Activated CD8-positive, alpha-beta memory T cell treated with anti-CD3 and anti-CD28 coated beads, Interleukin-2, amount 50 U/mL, for 48 hours (primary cell): ENCODE data around the gene HAP1.

Experiments used
- DNase-seq: peaks from one replicate; pipeline ENCODE4 v3.0.0-alpha.2; 2020

HAP1 gene

DNA sequence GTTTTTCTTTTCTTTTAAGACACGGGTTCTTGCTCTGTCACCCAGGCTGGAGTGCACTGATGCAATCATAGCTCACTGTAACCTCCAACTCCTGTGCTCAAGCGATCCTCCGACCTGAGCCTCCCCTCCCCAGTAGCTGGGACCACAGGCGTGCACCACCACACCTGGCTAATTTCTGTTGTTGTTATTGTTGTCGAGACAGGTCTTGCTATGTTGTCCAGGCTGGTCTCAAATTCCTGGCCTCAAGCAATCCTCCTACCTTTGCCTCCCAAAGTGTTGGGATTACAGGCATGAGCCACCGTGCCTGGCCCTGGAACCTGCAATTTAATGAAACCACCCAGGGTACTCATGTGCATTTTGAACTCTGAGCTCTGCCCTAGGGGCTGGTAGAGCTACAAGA is 27.9 kb upstream of the HAP1 start:
- no peak for DNase-seq

DNA sequence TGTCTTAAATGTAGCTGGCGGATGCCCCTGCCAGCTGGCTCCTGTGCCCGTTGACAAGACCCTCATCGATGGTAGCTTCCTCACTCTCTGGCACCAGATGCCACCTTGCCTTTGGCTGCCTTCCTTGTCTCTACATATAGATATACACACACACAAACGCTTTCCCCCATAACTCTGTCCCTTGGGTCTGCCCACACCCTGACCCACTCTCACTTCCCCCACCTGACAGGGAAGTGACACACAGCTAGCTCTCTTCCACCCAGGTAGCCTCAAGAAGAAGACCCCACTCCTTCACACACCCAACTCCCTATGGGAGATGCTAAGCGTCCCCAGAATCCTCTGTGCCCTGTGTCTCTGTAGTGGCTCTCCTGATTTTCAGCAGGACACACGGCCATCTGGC is 26.4 kb upstream of the HAP1 start:
- no peak for DNase-seq

DNA sequence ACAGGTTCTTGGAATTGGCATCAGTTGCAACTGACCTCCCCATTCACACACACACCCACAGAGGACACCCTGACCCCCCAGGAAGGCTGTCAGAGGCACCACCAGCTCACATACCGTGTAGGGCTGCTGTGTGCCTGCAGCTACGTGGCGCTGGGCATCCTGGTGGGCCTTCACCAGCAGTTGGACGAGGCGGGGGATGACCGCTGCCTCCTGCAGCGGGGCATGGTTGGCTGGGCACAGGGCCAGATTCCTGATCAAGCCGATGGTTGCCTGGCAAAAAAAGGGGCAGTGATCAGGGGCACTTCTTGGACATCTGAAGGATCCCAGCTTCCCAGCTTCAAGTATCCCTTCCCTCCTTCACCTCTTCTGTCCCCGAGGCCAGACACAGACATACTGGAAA is 24.2 kb upstream of the HAP1 start:
- no peak for DNase-seq

DNA sequence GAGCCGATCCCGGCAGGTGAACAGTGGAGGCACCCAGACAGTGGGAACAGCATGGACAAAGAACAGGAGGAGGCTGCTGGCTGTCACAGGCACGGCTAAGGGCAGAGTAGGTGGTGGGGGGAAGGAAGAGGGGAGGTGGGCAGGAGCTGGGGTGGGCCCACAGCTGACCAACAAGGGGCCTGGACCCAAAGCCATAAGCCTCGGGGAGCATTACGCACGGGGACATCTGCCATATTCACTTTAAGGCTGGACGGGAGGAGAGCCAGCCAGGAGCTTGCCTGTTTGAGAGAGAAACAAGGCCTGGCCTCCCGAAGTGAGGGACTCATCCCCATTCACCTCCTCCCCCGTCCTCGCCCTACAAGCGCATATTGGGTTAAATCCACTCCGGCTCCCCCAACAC is 19.6 kb upstream of the HAP1 start:
- DNase-seq = no peak

DNA sequence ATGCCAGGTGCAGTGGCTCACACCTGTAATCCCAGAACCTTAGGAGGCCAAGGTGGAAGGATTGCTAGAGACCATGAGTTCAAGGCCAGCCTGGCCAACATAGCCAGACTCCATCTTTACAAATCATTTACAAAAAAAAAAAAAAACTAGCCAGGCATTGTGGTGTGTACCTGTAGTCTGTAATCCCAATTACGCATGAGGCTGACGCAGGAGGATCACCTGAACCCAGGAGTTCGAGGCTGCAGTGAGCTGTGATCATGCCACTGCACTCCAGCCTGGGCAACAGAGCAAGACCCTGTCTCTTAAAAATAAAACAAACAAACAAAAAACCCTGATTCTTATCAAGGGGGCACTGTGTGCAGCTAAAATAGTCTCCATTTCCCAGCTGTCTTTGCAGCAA is 16.8 kb upstream of the HAP1 start:
- no peak for DNase-seq

DNA sequence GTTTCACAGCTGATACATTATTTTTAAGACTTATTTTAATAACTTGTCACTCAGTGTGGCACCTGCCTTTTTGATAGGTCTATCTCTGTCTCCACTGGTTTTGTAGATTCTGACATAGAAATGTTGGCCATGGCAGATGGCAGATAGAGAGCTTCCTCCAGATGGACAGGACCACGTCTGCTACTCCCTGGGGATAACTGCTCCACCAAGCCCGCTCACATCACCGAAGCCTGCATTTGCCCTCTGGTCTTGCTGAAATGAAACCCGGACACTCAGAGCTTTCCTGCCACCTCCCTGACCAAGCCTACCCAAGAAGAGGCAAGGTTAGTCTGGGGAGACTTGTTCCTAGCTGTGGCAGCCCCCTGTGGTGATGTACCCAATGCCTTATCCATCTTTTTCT is 16.4 kb upstream of the HAP1 start:
- DNase-seq = no peak

DNA sequence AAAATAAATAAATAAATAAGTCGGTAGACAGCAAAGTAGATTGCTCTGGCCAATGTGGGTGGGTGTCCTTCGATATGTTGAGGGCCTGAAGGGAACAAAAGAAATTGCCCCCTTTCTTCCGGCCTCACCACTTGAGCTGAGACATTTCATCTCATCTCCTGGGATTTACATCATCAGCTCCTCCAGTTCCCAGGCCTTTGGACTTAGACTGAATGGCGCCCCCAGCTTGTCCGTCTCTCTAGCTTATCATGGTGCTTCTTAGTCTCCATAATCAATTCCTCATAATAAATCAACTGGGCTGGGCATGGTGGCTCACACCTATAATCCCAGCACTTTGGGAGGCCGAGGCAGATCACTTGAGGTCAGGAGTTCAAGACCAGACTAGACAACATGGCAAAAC is 13.8 kb upstream of the HAP1 start:
- no peak for DNase-seq

DNA sequence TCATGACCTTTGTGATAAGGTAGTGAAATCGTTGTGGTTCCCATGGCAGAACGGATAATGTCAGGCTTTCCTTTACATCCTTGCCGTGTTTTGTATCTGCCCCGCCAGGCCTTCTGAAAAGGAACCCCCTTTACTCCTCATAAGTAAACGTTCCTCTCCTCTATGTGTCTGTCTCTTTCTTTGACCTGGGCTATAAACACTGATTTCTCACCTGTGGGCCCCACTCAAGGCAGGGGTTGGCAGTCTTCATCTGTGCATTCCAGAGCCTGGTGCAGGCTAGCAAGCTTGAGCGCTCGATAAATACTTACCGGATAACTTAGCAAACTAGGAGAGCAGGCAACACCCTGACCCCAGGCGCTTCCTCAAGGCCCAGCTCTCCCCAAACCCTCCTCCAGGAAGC is 7.3 kb upstream of the HAP1 start:
- no peak for DNase-seq

DNA sequence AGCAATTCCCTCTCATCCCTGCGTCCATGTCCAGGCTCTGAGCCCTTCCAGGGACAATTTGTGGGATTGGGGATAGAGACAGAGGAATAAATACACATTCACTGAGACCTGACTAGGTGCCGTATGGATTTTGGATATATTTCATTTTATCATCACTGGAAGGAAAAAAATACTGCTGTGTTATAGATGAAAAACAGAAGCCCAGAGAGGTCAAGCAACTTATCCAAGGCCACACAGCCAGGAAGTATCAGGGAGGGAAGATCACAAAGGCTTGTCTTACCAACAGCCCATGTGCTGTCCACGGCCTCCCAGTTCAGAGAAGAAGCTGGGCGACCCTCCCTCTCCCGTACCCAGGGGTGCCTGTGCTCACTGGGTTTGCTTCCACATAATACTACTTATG is 6.1 kb upstream of the HAP1 start:
- DNase-seq = no peak

DNA sequence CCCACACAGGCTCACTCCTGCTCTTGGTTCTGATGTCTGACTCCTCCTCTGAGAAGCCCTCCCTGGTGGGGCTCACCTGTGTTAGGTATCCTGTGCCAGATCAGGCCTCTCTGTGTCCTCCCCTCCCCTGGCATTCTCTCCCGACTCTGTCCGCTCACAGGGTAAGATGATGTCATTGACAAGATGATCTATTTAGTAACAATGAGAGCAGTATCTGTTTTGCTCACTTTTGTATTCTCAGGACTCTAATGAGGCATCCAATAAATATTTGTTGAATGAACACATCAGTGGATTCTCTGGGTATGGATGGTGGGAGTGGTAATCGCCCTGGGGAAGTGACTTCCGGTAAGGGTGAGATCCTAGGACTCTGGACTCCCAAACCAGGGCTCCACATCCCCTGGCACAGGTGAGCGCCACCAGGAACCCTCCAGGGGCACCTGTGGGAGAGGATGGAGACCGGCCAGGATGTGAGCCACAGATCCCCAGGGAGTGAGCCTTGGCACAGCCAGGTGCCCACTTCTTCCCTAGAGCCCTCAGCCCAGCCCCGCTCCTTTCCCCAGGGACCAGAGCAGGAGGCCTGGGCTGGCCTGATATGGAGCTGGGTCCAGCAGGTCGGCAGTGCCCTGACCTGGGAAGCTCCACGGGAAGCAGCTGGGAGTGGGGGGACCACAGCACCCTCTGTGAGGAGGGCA is 5.4 kb upstream of the HAP1 start:
- DNase-seq = no peak

DNA sequence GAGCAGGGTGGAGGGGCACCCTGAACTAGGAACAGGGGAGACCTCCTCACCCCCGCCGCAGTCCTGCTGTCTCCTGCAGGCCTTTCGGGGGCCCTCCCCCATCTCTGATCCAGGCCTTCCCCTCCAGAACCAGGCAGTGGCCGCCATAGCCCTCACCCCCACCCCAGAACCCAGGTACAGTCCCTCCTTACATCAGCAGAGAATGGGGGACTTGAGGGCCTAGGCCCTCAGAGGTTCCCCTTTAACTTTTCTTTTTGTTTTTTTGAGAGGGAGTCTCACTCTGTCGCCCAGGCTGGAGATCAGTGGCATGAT is 4.3 kb upstream of the HAP1 start:
- DNase-seq = no peak

DNA sequence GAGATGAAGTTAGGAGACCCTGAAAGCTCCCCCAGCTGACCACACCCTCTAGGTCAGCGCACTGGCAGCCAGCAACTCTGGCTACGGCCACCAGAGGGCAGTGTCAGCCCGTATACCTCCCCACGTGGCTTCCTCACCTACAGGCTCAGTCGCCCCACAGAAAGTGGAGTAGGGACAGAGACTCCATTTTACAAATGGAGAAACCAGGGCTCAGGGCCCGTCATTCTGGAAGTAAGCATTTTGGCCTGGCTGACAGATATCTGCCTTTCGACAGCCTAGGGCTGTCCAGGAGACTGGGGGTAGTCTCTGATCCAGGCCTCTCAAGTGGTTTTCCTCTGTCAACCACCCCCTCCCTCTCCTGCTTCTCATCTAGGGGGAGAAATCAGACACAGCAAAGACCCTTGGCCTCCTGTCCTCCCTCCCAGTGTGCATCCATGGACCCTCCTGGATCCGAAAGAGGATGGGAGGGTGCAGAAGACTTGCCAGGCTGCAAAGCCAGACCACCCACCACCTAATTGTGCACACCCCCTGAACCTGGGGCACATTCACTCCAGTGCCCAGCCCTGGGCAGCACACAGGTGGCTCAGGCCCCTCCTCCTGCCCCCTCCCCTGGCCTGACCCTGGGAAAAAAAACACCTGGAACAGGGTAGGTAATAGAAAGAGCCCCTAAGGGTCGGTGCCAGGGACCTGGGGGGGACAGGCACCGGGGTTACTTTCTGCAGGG is 3.8 kb upstream of the HAP1 start:
- DNase-seq = peak; percentile 92

DNA sequence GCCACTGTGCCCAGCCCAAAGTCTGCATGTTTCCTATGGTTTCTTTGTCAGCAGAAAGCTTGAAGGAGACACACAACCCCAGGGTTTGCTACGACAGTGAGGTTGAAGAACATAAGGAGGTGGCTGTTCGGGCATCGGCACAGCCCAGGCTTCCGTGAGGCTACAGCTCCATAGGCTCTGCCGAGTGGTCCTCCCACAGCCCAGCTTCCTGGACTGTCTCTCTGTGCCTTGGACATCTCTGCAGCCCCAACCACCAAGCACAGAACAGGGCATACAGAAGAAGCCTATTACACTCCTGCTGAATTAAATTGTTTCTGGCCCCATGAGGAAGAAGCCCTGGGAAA is 3.2 kb upstream of the HAP1 start:
- DNase-seq = no peak

DNA sequence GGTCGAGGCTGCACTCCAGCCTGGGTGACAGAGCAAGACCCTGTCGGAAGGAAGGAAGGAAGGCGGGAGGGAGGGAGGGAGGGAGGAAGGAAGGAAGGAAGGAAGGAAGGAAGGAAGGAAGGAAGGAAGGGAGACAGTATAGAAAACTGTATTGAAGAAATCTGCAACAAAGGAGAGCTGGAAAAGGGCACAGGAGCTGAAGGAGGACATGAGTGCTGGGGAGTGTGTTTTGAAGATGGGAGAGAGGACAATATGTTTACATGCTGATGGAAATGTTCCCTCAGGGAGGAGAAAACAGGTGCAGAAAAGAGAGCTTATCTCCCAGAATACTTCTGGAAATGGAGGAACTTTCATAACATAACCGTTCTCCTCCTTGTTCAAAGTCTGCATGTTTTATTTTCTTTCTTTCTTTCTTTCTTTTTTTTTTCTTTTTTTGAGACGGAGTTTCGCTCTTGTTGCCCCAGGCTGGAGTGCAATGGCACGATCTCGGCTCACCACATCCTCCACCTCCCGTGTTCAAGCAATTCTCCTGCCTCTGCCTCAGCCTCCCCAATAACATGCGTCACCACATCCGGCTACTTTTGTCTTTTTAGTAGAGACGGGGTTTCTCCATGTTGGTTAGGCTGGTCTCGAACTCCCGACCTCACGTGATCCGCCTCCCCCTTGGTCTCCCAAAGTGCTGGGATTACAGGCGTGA is 2.7 kb upstream of the HAP1 start:
- DNase-seq = no peak

DNA sequence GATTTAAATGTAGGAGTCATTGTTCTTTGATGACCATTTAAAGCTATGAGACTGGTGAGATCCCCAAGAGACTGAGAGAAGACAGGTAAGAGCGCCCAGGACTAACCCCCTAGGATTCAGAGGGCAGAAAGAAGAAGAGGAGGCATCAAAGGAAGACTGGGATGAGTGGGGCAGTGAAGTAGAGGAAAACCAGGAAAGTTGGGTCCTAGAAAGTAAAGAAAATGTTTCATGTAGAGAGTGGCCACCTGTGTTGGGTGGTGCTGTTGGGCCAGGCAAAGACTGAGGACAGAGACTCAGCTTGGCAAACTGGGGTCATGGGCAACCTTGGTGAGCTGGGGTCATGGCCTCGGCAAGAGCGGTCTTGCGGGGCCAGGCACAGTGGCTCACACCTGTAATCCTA is 1.3 kb upstream of the HAP1 start:
- no peak for DNase-seq

DNA sequence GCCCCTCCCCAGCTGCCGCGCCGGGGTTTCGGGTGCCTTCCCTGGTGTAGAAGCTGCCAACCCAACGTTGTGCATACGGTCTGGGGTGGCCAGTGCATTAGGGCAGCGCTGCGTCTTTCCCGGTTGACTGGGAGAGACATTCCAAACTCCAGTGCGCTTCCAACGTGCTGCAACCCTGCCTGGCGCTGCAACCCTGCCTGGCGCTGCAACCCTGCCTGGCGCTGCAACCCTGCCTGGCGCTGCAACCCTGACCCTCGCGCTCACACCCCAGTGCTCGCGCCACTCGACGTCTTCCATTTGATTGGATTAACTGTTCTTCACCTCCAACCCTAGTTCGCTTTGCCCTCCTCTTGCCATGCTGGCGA is 488 bp upstream of the HAP1 start:
- DNase-seq = no peak

DNA sequence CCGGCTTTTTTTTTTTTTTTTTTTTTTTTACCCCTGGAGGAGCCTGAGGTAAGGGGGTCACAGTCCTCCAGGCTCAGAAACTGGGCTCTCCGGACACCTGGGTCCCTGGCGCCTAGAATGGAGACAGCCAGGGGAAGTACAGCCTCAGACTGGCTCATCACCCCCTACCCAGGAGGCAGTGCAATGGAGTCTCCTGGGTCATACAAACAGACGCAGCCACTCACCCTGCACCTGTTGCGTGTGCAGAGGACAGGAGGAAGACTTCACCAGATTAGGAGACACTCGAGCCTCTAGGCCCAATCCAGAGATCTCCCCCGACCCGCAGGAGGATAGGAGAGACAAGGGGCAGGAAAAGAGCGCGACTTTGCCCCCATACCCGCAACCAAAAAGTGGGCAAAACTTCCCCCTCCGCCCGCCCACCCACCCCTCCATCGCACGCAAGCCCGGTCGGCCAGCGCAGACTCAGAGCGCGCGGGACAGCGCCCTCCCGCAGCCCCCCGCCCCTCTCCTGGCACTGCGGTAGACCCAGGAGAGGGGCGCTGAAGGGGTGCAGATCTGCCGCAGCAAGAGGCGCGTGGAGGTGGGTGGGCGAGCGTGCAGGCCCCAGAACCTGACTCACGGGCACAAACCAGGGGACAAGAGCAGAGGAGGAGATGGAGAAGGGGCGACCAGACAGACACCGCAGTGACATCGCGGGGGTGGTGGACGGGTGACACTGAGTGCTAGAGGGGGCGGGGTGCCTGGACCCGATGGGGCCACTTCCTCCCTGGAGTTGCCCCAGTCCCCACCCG is 900 bp downstream of the HAP1 start:
- no peak for DNase-seq

DNA sequence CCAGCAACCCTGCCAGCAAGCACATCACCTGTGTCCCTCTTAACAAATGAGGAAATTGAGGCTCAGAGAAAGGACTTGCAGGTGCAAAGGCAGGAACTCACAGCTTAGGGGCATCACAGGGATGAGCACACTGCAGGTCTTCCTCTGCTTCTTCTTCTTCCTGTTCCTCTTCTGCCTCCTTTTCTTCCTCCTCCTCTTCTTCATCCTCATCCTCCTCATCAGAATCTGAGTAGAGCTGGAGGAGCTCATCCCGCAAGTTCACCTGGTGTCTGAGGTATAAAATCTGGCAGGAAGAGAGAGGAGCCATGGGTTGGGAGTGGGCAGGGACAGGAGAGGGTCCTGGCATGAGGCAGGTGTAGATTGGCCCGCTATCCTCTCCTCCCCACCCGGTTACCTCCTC is 2.6 kb downstream of the HAP1 start:
- DNase-seq = no peak

DNA sequence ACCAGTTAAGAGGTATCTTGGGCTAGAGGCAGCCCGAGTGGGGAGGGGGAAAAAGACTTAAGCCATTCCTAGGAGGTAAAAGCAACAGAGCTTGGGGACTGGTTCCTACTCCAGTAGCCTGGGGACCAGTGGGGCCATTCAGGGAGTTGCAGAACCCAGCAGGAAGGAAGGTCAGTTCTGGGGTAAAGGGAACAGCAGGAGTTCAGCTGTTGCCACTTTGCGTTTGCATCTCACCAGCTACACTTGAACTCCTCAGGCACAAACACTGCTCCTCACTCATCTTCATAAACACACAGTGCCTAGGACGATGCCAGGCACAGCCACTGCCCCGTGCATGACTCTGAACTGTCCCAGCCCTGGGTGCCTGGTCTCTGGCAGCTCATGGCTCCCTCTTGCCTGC is 4.0 kb downstream of the HAP1 start:
- DNase-seq = no peak

DNA sequence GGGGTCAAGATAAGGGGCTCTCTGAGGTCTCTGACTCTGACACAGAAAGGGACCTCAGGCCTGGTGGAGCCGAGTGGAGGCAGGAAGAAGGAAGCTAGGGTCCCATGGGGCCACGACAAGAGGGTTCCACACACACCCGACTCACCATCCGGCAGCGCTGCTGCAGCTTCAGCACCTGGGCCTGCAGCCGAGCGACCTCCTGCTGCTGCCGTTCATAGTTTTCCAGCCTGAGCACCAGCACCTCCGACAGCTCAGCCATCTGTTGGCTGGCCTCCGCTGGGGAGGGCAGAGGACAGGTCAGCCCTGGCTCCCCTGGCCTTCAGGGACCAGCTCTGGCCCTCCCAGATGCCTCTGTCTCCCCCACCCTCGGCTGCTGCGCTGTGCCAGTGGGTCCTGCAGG is 6.4 kb downstream of the HAP1 start:
- DNase-seq = no peak

DNA sequence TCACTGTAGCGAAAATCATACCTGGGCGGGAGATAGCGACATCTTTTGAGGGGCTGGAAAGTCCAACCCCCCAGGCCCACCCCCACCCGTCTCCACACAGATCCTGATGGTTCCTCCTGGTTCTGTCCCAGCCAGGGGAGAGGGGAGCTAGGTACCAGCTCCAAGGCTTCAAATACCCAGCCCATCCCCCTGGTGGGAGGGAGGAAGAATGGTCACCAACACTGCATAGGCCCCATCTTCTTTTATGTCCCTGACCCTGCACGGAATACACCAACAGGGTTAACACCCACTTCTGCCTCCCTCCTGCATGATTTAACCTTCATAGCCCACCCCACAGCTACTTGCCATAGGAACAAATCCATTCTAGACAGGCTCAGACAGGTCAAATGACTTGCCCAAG is 9.3 kb downstream of the HAP1 start:
- DNase-seq = no peak

DNA sequence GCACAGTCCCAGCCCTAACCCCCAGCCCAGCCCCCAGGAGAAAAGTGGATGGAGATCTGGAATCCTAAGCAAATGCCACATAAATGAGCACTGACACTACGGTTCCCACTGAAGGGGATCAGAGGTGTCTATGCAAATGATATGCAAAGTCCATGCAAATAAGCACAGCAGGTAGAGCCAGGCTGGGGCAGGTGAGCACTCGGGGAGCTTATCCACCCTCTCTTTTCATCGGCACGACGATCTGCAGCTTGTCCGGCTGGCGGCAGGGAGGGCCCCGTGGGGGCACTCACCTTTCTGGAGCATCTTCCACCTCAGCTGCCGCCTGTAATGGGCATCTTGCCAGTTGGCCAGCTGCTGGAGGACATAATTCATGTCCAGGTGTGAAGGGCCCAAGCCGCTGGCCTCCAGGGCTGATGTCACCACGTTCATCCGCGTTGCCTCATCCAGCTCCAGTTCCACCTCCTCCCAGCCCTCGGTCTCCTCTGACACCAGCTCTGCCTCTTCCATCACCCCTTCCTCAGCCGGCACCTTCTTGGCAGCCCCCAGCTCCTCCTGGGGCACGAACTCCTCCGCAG is 9.9 kb downstream of the HAP1 start:
- DNase-seq = no peak

DNA sequence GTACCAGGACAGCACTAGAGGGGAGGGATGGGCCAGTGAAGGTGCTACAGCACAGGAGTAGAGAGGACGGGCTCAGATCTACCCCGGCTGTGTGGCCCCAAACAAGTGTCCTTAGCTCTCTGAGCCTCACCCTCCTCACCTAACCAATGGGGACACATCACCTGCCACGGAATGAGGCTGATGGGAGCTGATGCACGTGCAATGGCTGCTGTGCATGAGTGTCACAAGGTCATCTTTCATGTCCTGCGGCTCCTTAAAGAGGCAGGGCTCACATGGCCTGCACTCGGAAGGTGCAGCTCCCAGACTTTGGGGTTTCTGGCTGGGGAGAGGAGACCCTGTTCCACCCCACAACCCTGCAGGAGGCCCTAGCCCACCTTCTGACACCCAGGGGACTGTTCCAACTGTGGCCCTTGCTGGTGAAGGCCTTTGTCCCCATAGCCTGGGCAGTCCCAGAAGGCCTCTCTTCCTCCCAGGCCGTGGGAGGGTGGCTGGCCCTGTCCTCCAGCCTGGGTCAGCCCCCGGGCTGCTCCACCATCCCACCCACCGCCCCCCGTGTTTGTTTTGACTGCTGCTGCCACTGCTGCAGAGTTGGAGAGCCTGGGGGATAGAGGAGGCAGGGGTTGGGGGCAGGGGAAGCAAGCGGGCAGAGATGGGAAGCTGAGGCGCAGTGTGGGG is 10.5 kb downstream of the HAP1 start:
- no peak for DNase-seq
